Nephron (organoid): ENCODE measurements around the gene BMPR1B.

Source experiments
- H3K27ac Mint-ChIP-seq, 3 experiments: 2 replicates each; pipeline ENCODE4 v1.8.0; 2020; ENCODE audit warnings: mixed read lengths in 3 of 3, mild to moderate bottlenecking in 2 of 3, moderate library complexity in 1 of 3
- H3K27me3 Mint-ChIP-seq: 2 replicates; pipeline ENCODE4 v1.8.0; 2021; ENCODE audit warnings: low read depth, mild to moderate bottlenecking, moderate library complexity, mixed read lengths
- H3K36me3 Mint-ChIP-seq: 2 replicates; pipeline ENCODE4 v1.8.0; 2020; ENCODE audit warnings: low read depth, mixed read lengths
- H3K4me1 Mint-ChIP-seq: 2 replicates; pipeline ENCODE4 v1.8.0; 2020; ENCODE audit warnings: mixed read lengths
- H3K4me3 Mint-ChIP-seq, 3 experiments: 2 replicates each; pipeline ENCODE4 v1.8.0; 2020; ENCODE audit warnings: mild to moderate bottlenecking in 3 of 3, mixed read lengths in 3 of 3, moderate library complexity in 2 of 3
- H3K9me3 Mint-ChIP-seq: 2 replicates; pipeline ENCODE4 v1.8.0; 2020; ENCODE audit warnings: mixed read lengths
- TF ChIP-seq, protein P1 (sequence below), 3 experiments: fragments of 200-600 bp; sonication (generic); IDR thresholded peaks; one replicate each; pipeline ENCODE4 v1.5.0; 2021; ENCODE audit warnings: antibody characterized with exemption in 3 of 3; ENCODE audit not compliant: unreplicated experiment in 3 of 3

BMPR1B gene

DNA sequence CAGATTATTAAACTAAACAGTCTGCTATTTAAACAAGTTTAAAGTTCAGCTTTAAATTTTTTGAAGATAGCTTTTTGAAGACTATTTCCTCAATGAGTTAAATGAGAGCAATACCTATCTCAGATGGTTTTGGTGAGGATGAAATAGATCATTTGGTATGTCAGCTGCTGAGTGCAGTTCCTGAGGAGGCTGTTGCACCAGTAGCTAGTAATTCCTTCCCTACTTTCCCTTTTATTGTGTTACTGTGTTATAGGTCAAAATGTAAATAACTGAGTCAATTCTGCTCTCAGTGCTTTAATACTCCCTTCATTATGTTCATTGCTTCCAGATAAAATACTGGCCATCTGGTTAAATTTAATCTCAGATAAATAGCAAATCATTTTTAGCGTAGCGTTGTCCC, 48.6 kb downstream of the BMPR1B start:
- H3K4me1 Mint-ChIP-seq = peaks cover 20% of the 10 kb centered on the region
- no peaks in the 10 kb centered on the region for H3K27me3 Mint-ChIP-seq
- no peak overlapping the region for H3K4me3 Mint-ChIP-seq
- no peaks in the 10 kb centered on the region for H3K9me3 Mint-ChIP-seq
- H3K36me3 Mint-ChIP-seq = no peaks in the 10 kb centered on the region
- no peak overlapping the region for H3K27ac Mint-ChIP-seq
- TF ChIP-seq, protein P1, sequence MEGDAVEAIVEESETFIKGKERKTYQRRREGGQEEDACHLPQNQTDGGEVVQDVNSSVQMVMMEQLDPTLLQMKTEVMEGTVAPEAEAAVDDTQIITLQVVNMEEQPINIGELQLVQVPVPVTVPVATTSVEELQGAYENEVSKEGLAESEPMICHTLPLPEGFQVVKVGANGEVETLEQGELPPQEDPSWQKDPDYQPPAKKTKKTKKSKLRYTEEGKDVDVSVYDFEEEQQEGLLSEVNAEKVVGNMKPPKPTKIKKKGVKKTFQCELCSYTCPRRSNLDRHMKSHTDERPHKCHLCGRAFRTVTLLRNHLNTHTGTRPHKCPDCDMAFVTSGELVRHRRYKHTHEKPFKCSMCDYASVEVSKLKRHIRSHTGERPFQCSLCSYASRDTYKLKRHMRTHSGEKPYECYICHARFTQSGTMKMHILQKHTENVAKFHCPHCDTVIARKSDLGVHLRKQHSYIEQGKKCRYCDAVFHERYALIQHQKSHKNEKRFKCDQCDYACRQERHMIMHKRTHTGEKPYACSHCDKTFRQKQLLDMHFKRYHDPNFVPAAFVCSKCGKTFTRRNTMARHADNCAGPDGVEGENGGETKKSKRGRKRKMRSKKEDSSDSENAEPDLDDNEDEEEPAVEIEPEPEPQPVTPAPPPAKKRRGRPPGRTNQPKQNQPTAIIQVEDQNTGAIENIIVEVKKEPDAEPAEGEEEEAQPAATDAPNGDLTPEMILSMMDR (IDR thresholded peaks at IDR 0.05; ENCODE audit: unreplicated experiment in 3 of 3) = no peak

DNA sequence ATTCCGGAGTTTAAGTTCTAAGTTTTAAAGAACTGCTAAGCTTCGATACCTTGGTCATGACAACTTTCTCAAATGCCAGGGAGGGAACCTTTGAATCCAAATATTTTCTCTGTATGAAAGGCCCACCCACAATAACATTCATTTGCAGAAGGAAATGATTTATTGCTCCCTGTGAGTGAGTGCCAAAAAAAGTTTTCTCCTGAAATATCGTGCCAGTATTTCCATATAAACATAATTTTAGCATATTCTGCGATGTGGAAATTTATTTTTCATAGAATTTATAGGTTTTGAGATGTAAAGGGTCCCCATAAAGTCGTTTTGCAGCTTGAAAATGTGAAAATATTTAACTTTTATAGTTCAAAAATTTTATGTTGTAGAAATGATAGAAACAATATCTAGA, 53.9 kb downstream of the BMPR1B start:
- peak overlapping the region in 1 of 3 experiments; percentile 7 for H3K27ac Mint-ChIP-seq
- H3K36me3 Mint-ChIP-seq = no peaks in the 10 kb centered on the region
- peaks cover 21% of the 10 kb centered on the region for H3K4me1 Mint-ChIP-seq
- no peaks in the 10 kb centered on the region for H3K9me3 Mint-ChIP-seq
- no peak overlapping the region for H3K4me3 Mint-ChIP-seq
- TF ChIP-seq, protein P1 (IDR thresholded peaks at IDR 0.05; ENCODE audit: unreplicated experiment in 3 of 3) = no peak
- H3K27me3 Mint-ChIP-seq = no peaks in the 10 kb centered on the region

DNA sequence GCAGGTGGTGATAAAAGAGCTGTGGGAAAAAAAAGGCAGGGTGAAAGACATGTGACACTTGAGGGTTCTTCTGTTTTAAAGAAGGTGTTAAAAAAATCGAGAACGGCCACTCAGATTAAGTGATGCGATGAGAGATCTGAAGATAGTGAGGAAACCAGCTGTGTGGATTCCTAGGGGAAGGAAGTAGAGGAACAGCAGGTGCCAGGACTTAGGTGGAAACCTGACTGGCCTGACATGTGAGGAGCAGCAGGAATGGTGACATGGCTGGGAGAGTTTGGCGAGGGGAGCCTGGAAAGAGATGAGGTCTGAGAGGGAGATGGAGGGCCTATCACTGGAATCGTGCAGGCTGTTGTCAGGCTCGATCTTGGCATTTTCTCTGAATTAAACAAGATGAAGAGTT, 55.5 kb downstream of the BMPR1B start:
- no peak overlapping the region for H3K27ac Mint-ChIP-seq
- H3K36me3 Mint-ChIP-seq = no peaks in the 10 kb centered on the region
- no peaks in the 10 kb centered on the region for H3K9me3 Mint-ChIP-seq
- no peak overlapping the region for H3K4me3 Mint-ChIP-seq
- TF ChIP-seq, protein P1 (IDR thresholded peaks at IDR 0.05; ENCODE audit: unreplicated experiment in 3 of 3) = no peak
- H3K4me1 Mint-ChIP-seq = peaks cover 21% of the 10 kb centered on the region
- no peaks in the 10 kb centered on the region for H3K27me3 Mint-ChIP-seq

DNA sequence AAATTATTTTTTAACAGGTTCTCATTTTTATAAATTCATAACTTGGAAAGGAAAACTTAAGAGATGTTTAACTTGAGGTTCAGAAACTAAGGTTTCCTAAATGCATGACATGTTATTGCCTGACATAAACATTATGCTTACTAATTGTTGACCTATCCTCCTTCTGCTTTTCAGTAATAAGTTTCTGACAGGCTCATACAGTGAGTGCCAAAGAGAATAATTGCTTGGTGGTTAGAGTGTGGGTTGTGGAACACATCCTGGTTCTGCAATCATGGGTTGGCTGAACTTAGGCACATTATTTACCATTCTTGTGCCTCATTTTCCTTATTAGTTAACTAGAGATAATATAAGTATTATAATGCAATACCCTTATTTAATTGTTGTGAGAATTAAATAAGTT, 56.5 kb downstream of the BMPR1B start:
- TF ChIP-seq, protein P1 (IDR thresholded peaks at IDR 0.05; ENCODE audit: unreplicated experiment in 3 of 3) = no peak

DNA sequence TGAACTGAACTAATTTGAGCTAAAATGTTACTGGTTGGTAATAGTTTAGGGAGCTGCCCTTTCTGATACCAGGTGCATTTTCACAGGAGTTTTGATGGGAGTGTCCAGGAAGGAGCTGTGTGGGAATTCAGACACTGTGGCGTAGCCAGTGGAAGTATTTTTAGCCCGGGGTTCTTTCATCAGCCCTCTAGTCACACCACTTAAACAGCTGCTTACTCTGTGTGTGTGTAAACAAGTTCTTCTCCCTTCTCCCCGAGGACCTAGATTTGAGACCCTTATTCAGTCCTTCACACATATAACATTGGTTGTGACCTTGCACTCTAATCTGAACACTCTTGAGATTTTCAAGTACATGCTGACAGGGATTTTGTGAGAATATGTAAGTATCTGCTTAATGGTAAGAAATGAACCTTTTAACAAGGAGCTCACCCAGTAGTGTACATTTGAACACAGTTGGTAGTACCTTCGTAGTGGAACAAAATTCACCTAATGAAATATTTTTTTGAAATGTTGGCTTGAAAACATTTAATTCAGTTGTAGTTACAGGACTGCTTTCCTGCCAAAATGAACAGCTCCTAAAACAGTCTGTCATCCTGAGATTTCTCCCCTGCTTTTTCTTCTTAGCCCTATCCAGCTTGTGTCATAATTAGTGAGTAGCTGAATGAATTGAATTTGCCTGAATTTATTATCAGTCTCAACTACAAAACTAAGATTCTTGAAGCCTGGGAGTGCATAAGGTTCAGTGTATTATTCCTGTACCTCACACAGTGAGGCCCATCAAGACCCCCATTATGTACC, 61.8 kb downstream of the BMPR1B start:
- no peaks in the 10 kb centered on the region for H3K27me3 Mint-ChIP-seq
- no peaks in the 10 kb centered on the region for H3K9me3 Mint-ChIP-seq
- peaks cover 10% of the 10 kb centered on the region for H3K4me1 Mint-ChIP-seq
- H3K27ac Mint-ChIP-seq = no peak overlapping the region
- TF ChIP-seq, protein P1 (IDR thresholded peaks at IDR 0.05; ENCODE audit: unreplicated experiment in 3 of 3) = no peak
- no peak overlapping the region for H3K4me3 Mint-ChIP-seq
- no peaks in the 10 kb centered on the region for H3K36me3 Mint-ChIP-seq

More for the DNA sequence above, 56.5 kb downstream of the BMPR1B start:
- Mint-ChIP-seq H3K4me3 (no peak overlapping the region), H3K36me3 (no peaks in the 10 kb centered on the region), H3K9me3 (no peaks in the 10 kb centered on the region), H3K4me1 (peaks cover 23% of the 10 kb centered on the region), H3K27ac (no peak overlapping the region), H3K27me3 (no peaks in the 10 kb centered on the region)

DNA sequence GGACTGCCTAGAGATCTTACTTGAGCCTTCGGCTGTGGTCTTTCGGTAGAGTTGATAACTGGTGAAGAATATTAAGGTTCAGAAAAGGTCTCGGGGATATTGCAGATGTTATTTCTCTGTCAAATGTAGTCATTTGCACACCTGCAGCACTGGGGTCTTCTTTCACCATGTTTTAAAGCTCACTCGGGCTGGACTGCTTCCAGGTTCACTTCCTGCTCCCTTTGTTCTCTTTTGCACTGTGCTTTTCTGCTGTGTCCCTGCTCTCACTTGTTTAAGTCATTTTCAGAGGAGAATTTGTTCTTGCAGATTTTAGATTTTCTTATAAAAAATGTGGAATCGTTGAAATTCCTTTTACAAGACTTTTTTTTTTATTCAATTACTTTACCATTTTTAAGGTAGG, 68.5 kb downstream of the BMPR1B start:
- Mint-ChIP-seq H3K9me3 (no peaks in the 10 kb centered on the region), H3K4me3 (no peak overlapping the region), H3K36me3 (no peaks in the 10 kb centered on the region), H3K27ac (peak overlapping the region; percentile 12 to 72 (median 71)), H3K27me3 (no peaks in the 10 kb centered on the region), H3K4me1 (peaks cover 14% of the 10 kb centered on the region)
- TF ChIP-seq, protein P1 (IDR thresholded peaks at IDR 0.05; ENCODE audit: unreplicated experiment in 3 of 3) = no peak
